ENCODE measurements around the gene PTPRG. TPM values are rescaled to one million over a fixed set of nuclear protein-coding genes. Genes with fewer than 3 reads are reported as not detected.
"Not testable (repeated sequence)": the region's sequence is repeated elsewhere in the genome, so short reads cannot be mapped to it uniquely, and the experiment has no call there.

PTPRG gene
- total RNA-seq, 2 donors from 2014 or later = not detected

DNA sequence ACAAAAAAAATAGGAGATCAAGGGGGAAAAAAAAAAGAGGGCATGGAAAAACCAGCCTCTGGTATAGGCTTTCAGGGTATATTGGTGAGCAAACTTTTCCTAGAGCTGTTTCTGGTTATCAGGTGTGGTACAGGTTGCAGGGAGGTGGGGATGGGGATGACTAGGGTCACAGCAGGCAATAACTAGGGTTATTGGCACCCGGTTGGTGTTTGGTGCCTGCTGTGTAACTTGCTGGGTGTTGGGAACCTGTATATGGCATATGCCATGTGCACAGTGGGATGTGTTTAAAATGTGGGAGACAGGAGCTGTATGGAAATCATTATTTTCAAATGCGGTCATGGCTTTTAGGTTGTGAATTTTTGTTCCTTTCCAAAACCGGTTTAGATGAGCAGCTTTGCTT lies 119.2 kb downstream of the PTPRG start:
- Mint-ChIP-seq H3K27ac (no peak overlapping the region), H3K4me3 (no peak overlapping the region), H3K4me1 (no peaks in the 10 kb centered on the region), H3K27me3 (no peaks in the 10 kb centered on the region), H3K9me3 (peaks cover 4% of the 10 kb centered on the region), H3K36me3 (ENCODE audit: low read depth) (no peaks in the 10 kb centered on the region)
- ATAC-seq (replicated peaks) = no peak

- Mint-ChIP-seq H3K4me1 (no peaks in the 10 kb centered on the region), H3K27ac (no peak overlapping the region), H3K9me3 (peaks cover 4% of the 10 kb centered on the region), H3K36me3 (ENCODE audit: low read depth) (no peaks in the 10 kb centered on the region), H3K27me3 (no peaks in the 10 kb centered on the region), H3K4me3 (no peak overlapping the region)
- ATAC-seq (replicated peaks) = no peak
Measured at GRCh38 chr3:61681636-61682035, 120.3 kb downstream of the PTPRG start.

GRCh38 chr3:61682671-61683548 lies 121.5 kb downstream of the PTPRG start:
- no peaks in the 10 kb centered on the region for H3K4me1 Mint-ChIP-seq
- H3K27ac Mint-ChIP-seq = no peak overlapping the region
- peaks cover 2% of the 10 kb centered on the region for H3K9me3 Mint-ChIP-seq
- no peak for ATAC-seq (replicated peaks)
- H3K27me3 Mint-ChIP-seq = no peaks in the 10 kb centered on the region
- no peaks in the 10 kb centered on the region for H3K36me3 Mint-ChIP-seq (ENCODE audit: low read depth)
- no peak overlapping the region for H3K4me3 Mint-ChIP-seq

DNA sequence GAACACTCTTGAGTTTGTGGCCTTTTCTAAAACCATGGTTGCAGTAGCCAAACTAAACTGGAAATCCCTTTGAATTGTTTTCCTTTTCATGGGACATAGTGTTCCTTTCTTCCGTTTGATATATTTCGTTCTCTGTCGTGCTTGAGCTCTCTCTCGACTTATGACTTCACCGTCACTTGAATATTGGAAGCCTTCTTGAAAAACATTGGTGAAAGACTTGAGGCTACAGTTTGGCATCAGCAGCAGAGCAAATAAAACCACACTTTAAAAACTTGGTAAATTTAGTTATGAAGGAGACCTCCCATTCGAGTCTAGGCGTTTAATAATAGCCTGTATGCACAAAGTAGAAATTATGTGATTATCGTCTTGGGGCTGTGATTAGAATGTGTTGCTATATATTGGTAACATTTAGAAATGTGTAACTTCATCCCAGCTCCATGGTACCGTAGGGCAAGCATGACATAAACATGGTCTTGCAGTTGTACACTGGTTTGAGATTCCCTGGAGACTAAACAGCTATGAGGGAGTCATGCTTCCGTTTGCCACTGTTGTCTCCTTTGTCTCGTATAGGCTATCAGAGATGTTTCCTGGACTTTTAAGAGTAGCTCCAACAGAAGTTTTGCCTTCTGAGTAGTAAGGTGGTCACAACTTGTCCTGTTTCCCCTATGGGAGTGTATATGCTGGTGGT lies 122.3 kb downstream of the PTPRG start:
- no peaks in the 10 kb centered on the region for H3K27me3 Mint-ChIP-seq
- no peak overlapping the region for H3K4me3 Mint-ChIP-seq
- no peak for ATAC-seq (replicated peaks)
- no peaks in the 10 kb centered on the region for H3K9me3 Mint-ChIP-seq
- no peak overlapping the region for H3K27ac Mint-ChIP-seq
- no peaks in the 10 kb centered on the region for H3K36me3 Mint-ChIP-seq (ENCODE audit: low read depth)
- no peaks in the 10 kb centered on the region for H3K4me1 Mint-ChIP-seq

GRCh38 chr3:61684386-61684785 lies 123.0 kb downstream of the PTPRG start:
- no peak overlapping the region for H3K4me3 Mint-ChIP-seq
- H3K9me3 Mint-ChIP-seq = no peaks in the 10 kb centered on the region

DNA sequence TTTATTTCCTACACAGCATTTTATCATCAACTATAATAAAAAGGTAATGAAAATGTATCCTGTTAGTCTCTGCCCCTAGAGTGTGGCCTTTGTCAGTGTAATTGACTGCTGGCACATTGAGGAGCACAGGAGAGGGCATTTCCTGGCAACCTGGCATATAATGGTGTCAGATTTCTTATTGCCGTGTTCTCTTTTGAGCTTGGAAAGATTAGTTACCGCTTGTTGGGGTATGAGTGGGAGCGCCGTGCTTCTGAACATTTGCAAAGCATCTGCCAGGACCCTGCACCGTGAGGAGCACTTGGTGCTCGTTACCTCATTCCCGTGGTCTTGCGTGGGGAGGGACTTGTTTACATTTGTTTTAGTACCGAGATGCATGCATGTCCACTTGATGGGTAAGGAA lies 124.4 kb downstream of the PTPRG start:
- Mint-ChIP-seq H3K36me3 (ENCODE audit: low read depth) (no peaks in the 10 kb centered on the region), H3K27ac (no peak overlapping the region), H3K27me3 (no peaks in the 10 kb centered on the region), H3K4me3 (no peak overlapping the region), H3K9me3 (no peaks in the 10 kb centered on the region), H3K4me1 (no peaks in the 10 kb centered on the region)
- ATAC-seq (replicated peaks) = no peak

More at GRCh38 chr3:61684386-61684785, 123.0 kb downstream of the PTPRG start:
- no peak for ATAC-seq (replicated peaks)
- Mint-ChIP-seq H3K4me1 (no peaks in the 10 kb centered on the region), H3K36me3 (ENCODE audit: low read depth) (no peaks in the 10 kb centered on the region), H3K27me3 (no peaks in the 10 kb centered on the region), H3K27ac (no peak overlapping the region)

- no peak overlapping the region for H3K27ac Mint-ChIP-seq
- no peaks in the 10 kb centered on the region for H3K4me1 Mint-ChIP-seq
Measured at GRCh38 chr3:61686228-61686648, 124.9 kb downstream of the PTPRG start.

GRCh38 chr3:61687206-61687605 lies 125.8 kb downstream of the PTPRG start:
- H3K9me3 Mint-ChIP-seq = no peaks in the 10 kb centered on the region
- no peaks in the 10 kb centered on the region for H3K27me3 Mint-ChIP-seq
- H3K27ac Mint-ChIP-seq = no peak overlapping the region
- no peak overlapping the region for H3K4me3 Mint-ChIP-seq
- no peak for ATAC-seq (replicated peaks)
- H3K4me1 Mint-ChIP-seq = no peaks in the 10 kb centered on the region
- no peaks in the 10 kb centered on the region for H3K36me3 Mint-ChIP-seq (ENCODE audit: low read depth)

More at GRCh38 chr3:61686228-61686648, 124.9 kb downstream of the PTPRG start:
- Mint-ChIP-seq H3K9me3 (no peaks in the 10 kb centered on the region), H3K4me3 (no peak overlapping the region), H3K27me3 (no peaks in the 10 kb centered on the region), H3K36me3 (ENCODE audit: low read depth) (no peaks in the 10 kb centered on the region)
- ATAC-seq (replicated peaks) = no peak

- Mint-ChIP-seq H3K4me3 (no peak overlapping the region), H3K27ac (no peak overlapping the region), H3K9me3 (no peaks in the 10 kb centered on the region), H3K36me3 (ENCODE audit: low read depth) (no peaks in the 10 kb centered on the region), H3K27me3 (no peaks in the 10 kb centered on the region), H3K4me1 (no peaks in the 10 kb centered on the region)
- no peak for ATAC-seq (replicated peaks)
Measured at GRCh38 chr3:61687663-61688306, 126.4 kb downstream of the PTPRG start.

GRCh38 chr3:61688307-61688984 lies 127.1 kb downstream of the PTPRG start:
- Mint-ChIP-seq H3K36me3 (ENCODE audit: low read depth) (no peaks in the 10 kb centered on the region), H3K27ac (no peak overlapping the region), H3K4me3 (no peak overlapping the region), H3K27me3 (no peaks in the 10 kb centered on the region), H3K4me1 (no peaks in the 10 kb centered on the region), H3K9me3 (peaks cover 3% of the 10 kb centered on the region)
- ATAC-seq (replicated peaks) = no peak

DNA sequence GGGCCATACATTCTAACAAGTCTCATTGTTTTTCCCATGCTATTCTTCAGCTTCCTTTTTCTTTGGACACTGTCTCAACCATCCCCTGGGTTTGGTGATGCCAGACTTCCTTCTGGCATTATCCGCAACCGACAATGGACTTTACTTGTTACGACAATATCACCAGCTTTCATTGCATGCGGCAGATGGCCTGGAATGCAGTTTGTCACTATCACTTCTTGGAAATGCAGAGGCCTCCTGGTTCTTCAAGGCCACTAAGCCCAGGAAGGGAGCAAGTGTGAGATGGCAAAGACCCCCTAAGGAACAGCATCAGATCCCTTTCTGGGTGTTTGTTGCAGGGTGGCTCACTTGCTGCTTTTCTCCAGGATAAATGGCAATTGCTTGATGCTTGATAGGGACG lies 128.6 kb downstream of the PTPRG start:
- Mint-ChIP-seq H3K4me1 (no peaks in the 10 kb centered on the region), H3K9me3 (peaks cover 4% of the 10 kb centered on the region), H3K4me3 (no peak overlapping the region), H3K27ac (no peak overlapping the region), H3K36me3 (ENCODE audit: low read depth) (no peaks in the 10 kb centered on the region), H3K27me3 (no peaks in the 10 kb centered on the region)
- no peak for ATAC-seq (replicated peaks)

DNA sequence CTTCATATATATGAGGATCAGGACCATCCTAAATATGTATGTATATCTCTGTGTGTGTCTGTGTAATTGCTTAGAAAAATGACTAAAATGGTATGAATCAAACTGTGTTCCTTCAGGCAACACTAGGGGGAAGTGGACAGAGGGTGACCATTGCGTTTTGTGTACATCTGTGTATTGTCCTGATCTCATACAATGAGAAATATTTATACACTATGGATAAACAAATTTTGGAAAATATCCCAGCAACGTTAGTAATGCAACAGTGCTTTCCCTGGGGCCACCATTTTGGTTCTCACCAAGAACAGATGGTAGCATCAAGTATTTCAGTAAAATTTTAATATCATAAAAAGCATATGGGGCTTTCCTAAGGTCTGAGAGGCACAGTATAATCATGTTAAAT lies 130.1 kb downstream of the PTPRG start:
- no peaks in the 10 kb centered on the region for H3K36me3 Mint-ChIP-seq (ENCODE audit: low read depth)
- no peak overlapping the region for H3K27ac Mint-ChIP-seq
- H3K4me3 Mint-ChIP-seq = no peak overlapping the region
- no peaks in the 10 kb centered on the region for H3K27me3 Mint-ChIP-seq
- ATAC-seq (replicated peaks) = no peak
- no peaks in the 10 kb centered on the region for H3K4me1 Mint-ChIP-seq
- peaks cover 4% of the 10 kb centered on the region for H3K9me3 Mint-ChIP-seq

GRCh38 chr3:61697301-61697700 lies 135.9 kb downstream of the PTPRG start:
- H3K27ac Mint-ChIP-seq = no peak overlapping the region
- H3K4me1 Mint-ChIP-seq = no peaks in the 10 kb centered on the region
- H3K36me3 Mint-ChIP-seq (ENCODE audit: low read depth) = no peaks in the 10 kb centered on the region
- ATAC-seq (replicated peaks) = no peak
- H3K4me3 Mint-ChIP-seq = no peak overlapping the region
- peaks cover 4% of the 10 kb centered on the region for H3K9me3 Mint-ChIP-seq
- H3K27me3 Mint-ChIP-seq = no peaks in the 10 kb centered on the region

DNA sequence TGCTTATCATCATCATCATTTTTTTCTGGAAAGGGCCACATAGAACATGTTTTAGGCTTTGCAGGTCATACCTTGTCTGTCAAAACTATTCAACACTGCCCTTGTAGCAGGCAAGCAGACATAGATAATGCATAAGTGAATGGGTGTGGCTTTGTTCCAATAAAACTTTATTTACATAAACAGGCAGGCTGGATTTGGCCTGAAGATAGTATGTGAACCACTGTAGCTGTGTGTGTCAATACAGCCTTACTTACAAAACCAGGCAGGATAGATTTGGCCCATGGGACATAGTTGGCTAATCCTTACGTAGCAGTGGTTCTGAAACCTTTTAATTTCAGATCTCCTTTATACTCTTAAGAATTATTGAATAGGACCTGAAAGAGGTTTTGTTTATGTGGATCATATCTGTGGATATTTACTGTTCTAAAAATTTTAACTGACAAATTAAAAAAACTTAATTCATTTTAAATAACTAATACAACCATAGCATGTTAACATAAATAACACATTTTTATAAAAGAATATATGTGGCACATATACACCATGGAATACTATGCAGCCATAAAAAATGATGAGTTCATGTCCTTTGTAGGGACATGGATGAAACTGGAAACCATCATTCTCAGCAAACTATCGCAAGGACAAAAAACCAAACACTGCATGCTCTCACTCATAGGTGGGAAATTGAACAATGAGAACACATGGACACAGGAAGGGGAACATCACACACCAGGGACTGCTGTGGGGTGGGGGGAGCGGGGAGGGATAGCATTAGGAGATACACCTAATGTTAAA lies 137.1 kb downstream of the PTPRG start:
- not testable (repeated sequence) for H3K4me3 Mint-ChIP-seq; H3K27ac Mint-ChIP-seq; H3K27me3 Mint-ChIP-seq; H3K36me3 Mint-ChIP-seq (ENCODE audit: low read depth); H3K4me1 Mint-ChIP-seq; H3K9me3 Mint-ChIP-seq; ATAC-seq (replicated peaks)
